HepG2 (cell line): ENCODE results near the gene NCDN. TPM values are rescaled to one million over a fixed set of nuclear protein-coding genes. Genes with fewer than 3 reads are reported as not detected.
"Not testable (repeated sequence)": the region's sequence is repeated elsewhere in the genome, so short reads cannot be mapped to it uniquely, and the experiment has no call there.

ENCODE experiments used
- ATAC-seq: fragments of 200-7000 bp; cut with Tn5 transposase; 3 replicates; pipeline ENCODE4 v1.9.1; 2020; ENCODE audit warnings: mild to moderate bottlenecking, moderate library complexity
- BruUV-seq: library from RNA; stranded (reverse); fragments of 400-500 nt; replicated peaks from 2 replicates; lab custom pipeline; 2021; lab: Mats Ljungman, UMichigan
- CTCF ChIA-PET: fragments of 300-600 bp; formaldehyde crosslinking; extraction: SDS; loops from one replicate; lab custom pipeline; 2021; ENCODE audit warnings: low total read pairs, inconsistent platforms, low intra/inter-chr PET ratio; lab: Yijun Ruan, JAX
- POLR2A ChIA-PET: fragments of 350-600 bp; sonication (Branson Sonifier 250); formaldehyde crosslinking; loops from one replicate; lab custom pipeline; 2020; ENCODE audit warnings: antibody characterized with exemption, inconsistent platforms; lab: Yijun Ruan, JAX
- DNase-seq: peaks from one replicate; pipeline ENCODE4 v3.0.0-alpha.2; 2015; ENCODE audit warnings: low spot score
- FAIRE-seq: peaks from 3 replicates; lab custom pipeline; 2011; peaks lifted over from hg19 to GRCh38; lab: Jason Lieb, UNC
- H2AFZ ChIP-seq: one replicate; pipeline ENCODE4 v1.6.1; 2011; ENCODE audit warnings: low read length, inconsistent platforms
- H3K27ac ChIP-seq: fragments of 300-600 bp; 3 replicates; pipeline ENCODE4 v1.8.0; 2011; ENCODE audit warnings: mixed run types, mild to moderate bottlenecking, mixed read lengths, low read length, inconsistent platforms; ENCODE audit not compliant: insufficient read depth; ENCODE audit errors: extremely low read length
- H3K27me3 ChIP-seq, 2 experiments: fragments of 200-600 bp in 1 of 2; 2 replicates in 1 of 2; 3 replicates in 1 of 2; pipeline versions ENCODE4 v1.6.0 to v1.8.0; 2011; ENCODE audit warnings: low read length in 2 of 2, mild to moderate bottlenecking in 2 of 2, moderate library complexity in 2 of 2, inconsistent platforms in 1 of 2; ENCODE audit not compliant: insufficient read depth in 2 of 2, control insufficient read depth in 1 of 2
- H3K36me3 ChIP-seq, 2 experiments: fragments of 200-600 bp in 1 of 2; replicated peaks in 1 of 2; 2 replicates in 1 of 2; 3 replicates in 1 of 2; pipeline versions ENCODE4 v1.5.1 to v1.8.0; 2011; ENCODE audit warnings: low read length in 2 of 2, inconsistent platforms in 1 of 2; ENCODE audit not compliant: insufficient read depth in 2 of 2, control insufficient read depth in 1 of 2
- H3K4me1 ChIP-seq: 2 replicates; pipeline ENCODE4 v1.5.1; 2012; ENCODE audit warnings: low read length, inconsistent platforms; ENCODE audit not compliant: insufficient read depth
- H3K4me2 ChIP-seq: 2 replicates; pipeline ENCODE4 v1.6.0; 2011; ENCODE audit warnings: low read depth, low read length, inconsistent platforms
- H3K4me3 ChIP-seq, 3 experiments: fragments of 200-600 bp in 1 of 3; sonication (generic), shearing (Covaris generic) in 1 of 3; replicated peaks in 1 of 3; 2 replicates each; pipeline ENCODE4 v1.5.1; 2011 to 2016; ENCODE audit warnings: low read length in 3 of 3, inconsistent platforms in 2 of 3, low read depth in 2 of 3, mild to moderate bottlenecking in 2 of 3, control low read depth in 1 of 3, mixed read lengths in 1 of 3; ENCODE audit not compliant: insufficient read depth in 1 of 3
- H3K79me2 ChIP-seq: one replicate; pipeline ENCODE4 v1.6.1; 2011; ENCODE audit warnings: low read length, inconsistent platforms; ENCODE audit not compliant: insufficient read depth
- H3K9ac ChIP-seq: 2 replicates; pipeline ENCODE4 v1.6.0; 2011; ENCODE audit warnings: mild to moderate bottlenecking, low read depth, low read length, inconsistent platforms; ENCODE audit not compliant: insufficient read depth
- H3K9me3 ChIP-seq: 2 replicates; pipeline ENCODE4 v1.5.1; 2012; ENCODE audit warnings: mild to moderate bottlenecking, low read length
- H4K20me1 ChIP-seq: 2 replicates; pipeline ENCODE4 v1.6.0; 2011; ENCODE audit warnings: inconsistent platforms, mild to moderate bottlenecking, low read length, moderate library complexity; ENCODE audit not compliant: insufficient read depth
- AFF4 ChIP-seq: sonication (generic); formaldehyde crosslinking; IDR thresholded peaks from 2 replicates; pipeline ENCODE4 v1.4.0; 2020; ENCODE audit warnings: missing genetic modification reagents
- GATA4 ChIP-seq: sonication (generic); IDR thresholded peaks from 2 replicates; pipeline ENCODE4 v1.6.1; 2016; ENCODE audit warnings: antibody characterized with exemption, low read depth, borderline replicate concordance
- NR2F6 ChIP-seq, 2 experiments: IDR thresholded peaks; 2 replicates each; pipeline ENCODE4 v1.6.1; 2016; ENCODE audit warnings: antibody characterized with exemption in 1 of 2, mild to moderate bottlenecking in 1 of 2
- SAFB2 ChIP-seq: sonication (generic); formaldehyde crosslinking; IDR thresholded peaks from 2 replicates; pipeline ENCODE4 v1.5.1; 2020; ENCODE audit warnings: missing genetic modification reagents, low read depth, mild to moderate bottlenecking, borderline replicate concordance
- SNAI1 ChIP-seq: sonication (generic); formaldehyde crosslinking; IDR thresholded peaks from 2 replicates; pipeline ENCODE4 v1.5.0; 2020; ENCODE audit warnings: mild to moderate bottlenecking, missing genetic modification reagents, borderline replicate concordance
- XBP1 ChIP-seq: sonication (generic); formaldehyde crosslinking; IDR thresholded peaks from 2 replicates; pipeline ENCODE4 v1.5.0; 2020; ENCODE audit warnings: missing genetic modification reagents
- ZNF629 ChIP-seq: sonication (generic); formaldehyde crosslinking; conservative IDR thresholded peaks from 2 replicates; pipeline ENCODE4 v1.5.0; 2020; ENCODE audit warnings: missing genetic modification reagents
- ZNF713 ChIP-seq: sonication (generic); formaldehyde crosslinking; IDR thresholded peaks from 2 replicates; pipeline ENCODE4 v1.4.0; 2020; ENCODE audit warnings: mild to moderate bottlenecking, missing genetic modification reagents
- ZNF768 ChIP-seq: sonication (generic); formaldehyde crosslinking; IDR thresholded peaks from 2 replicates; pipeline ENCODE4 v1.4.0; 2020; ENCODE audit warnings: missing genetic modification reagents
- WGBS: methylation state at CpG from one replicate; pipeline ENCODE4 v1.1.6; 2017; ENCODE audit warnings: low lambda C conversion rate; 5-methylcytosine and 5-hydroxymethylcytosine counted together
- in situ Hi-C: cut with HindIII; loops from 2 replicates; pipeline ENCODE4 v1.10.0; 2017; ENCODE audit warnings: low pct_unique_long_range_greater_than_20kb; ENCODE audit not compliant: extremely low pct_ligation_motif_present
- intact Hi-C: fragments of 100-400 bp; cut with micrococcal nuclease; formaldehyde crosslinking; loops from one replicate; pipeline ENCODE4 v1.10.0; 2022; ENCODE audit not compliant: unreplicated experiment
- polyA plus RNA-seq, 8 experiments: library from polyadenylated mRNA; depleted of rRNA in 3 of 8; stranded (reverse) in 7 of 8; unstranded in 1 of 8; fragments of >200 nt; fragmentation: Illumina TruSeq in 4 of 8; extraction: Trizol in 4 of 8; gene quantifications; 2 replicates each; pipeline versions ENCODE4 v1.2.1 to v1.2.3, GENCODE V29; 2011 to 2016; ENCODE audit warnings: low read depth in 4 of 8, missing spikeins in 1 of 8, mixed read lengths in 1 of 8; ENCODE audit not compliant: insufficient read depth in 1 of 8
- total RNA-seq, 5 experiments: library from RNA; depleted of rRNA; stranded (reverse); fragments of >200 nt; fragmentation: Illumina TruSeq; extraction: Trizol; gene quantifications; 2 replicates each; pipeline ENCODE4 v1.2.3, GENCODE V29; 2016; ENCODE audit warnings: low read depth in 1 of 5

Gene NCDN
- total and polyA plus RNA-seq, 2 of the 13 experiments (the other 11 are each of a cell fraction or from before 2014, with no cell fraction given): 6.6 to 9.3 TPM

DNA sequence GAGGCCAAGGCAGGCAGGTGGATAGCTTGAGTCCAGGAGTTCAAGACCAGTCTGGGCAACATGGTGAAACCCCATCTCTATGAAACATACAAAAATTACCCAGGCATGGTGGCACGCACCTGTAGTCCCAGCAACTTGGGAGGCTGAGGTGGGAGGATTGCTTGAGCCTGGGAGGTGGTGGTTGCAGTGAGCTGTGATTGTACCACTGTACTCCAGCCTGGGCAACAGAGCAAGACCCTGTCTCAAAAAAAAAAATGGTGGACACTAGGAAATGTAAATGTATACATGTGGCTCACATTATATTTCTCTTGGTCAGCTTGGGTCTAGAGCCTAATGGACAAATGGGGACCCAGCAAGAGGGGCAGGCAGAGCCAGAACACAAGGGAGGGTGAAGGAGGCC lies 28.2 kb downstream of the NCDN start:
- FAIRE-seq, ATAC-seq: not testable (repeated sequence)

DNA sequence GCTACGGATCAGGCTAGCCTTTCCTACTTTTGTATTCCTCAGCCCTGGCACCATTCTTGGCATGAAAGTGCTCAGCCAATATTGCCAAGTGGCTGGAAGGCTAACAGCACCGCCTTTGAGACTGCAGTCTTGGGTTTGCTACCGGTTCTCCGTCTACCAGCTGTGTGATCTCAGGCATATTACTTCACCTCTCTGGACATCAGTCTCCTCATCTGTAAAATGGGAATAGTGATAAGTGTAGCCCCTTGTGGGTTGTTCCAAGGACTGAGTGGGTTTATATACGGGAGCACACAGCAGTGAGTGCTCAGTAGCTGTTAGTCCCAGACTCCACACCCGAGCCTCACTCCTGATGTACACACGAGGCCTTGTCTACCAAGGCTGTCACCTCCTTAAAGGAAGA lies 29.2 kb downstream of the NCDN start:
- Histone ChIP-seq H3K36me3 (no peaks in the 10 kb centered on the region), H3K4me1 (no peaks in the 10 kb centered on the region), H3K4me2 (no peak overlapping the region), H2AFZ (no peak overlapping the region), H3K79me2 (no peaks in the 10 kb centered on the region), H3K9ac (no peak overlapping the region), H3K27me3 (no peaks in the 10 kb centered on the region), H4K20me1 (no peaks in the 10 kb centered on the region), H3K27ac (no peak overlapping the region), H3K9me3 (no peaks in the 10 kb centered on the region), H3K4me3 (no peak overlapping the region)
- no peak for FAIRE-seq
- DNase-seq: no peak
- no TSS peak for BruUV-seq
- intact Hi-C loops: no loop called here
- TF ChIP-seq XBP1 (CRISPR knock-in tag) (no peak), ZNF713 (no peak), NR2F6 (IDR thresholded peaks at IDR 0.05) (no peak), NR2F6 (CRISPR knock-in tag; IDR thresholded peaks at IDR 0.05) (no peak), ZNF629 (peak; percentile 67), GATA4 (no peak), ZNF768 (CRISPR knock-in tag) (peak; percentile 23; the same call in 1 of the 2 replicates), SNAI1 (CRISPR knock-in tag) (no peak), AFF4 (no peak), SAFB2 (CRISPR knock-in tag) (no peak)
- in situ Hi-C loops: no loop called here
- ChIA-PET POLR2A (no interaction called here), CTCF (no interaction called here)
- WGBS: 94% methylated on average over 7 of the region's 7 CpGs
- ATAC-seq: no peak

More for the DNA sequence above, 28.2 kb downstream of the NCDN start:
- CTCF ChIA-PET, BruUV-seq, in situ Hi-C loops, H2AFZ ChIP-seq, H3K9me3 ChIP-seq, POLR2A ChIA-PET, H3K27ac ChIP-seq, H3K27me3 ChIP-seq, H4K20me1 ChIP-seq, H3K4me1 ChIP-seq, intact Hi-C loops, DNase-seq, H3K36me3 ChIP-seq, H3K4me3 ChIP-seq, H3K9ac ChIP-seq, H3K4me2 ChIP-seq, H3K79me2 ChIP-seq: not testable (repeated sequence)
- WGBS: 80% methylated on average over 1 of the region's 1 CpG
